Heart right ventricle (tissue), 16 donors: ENCODE measurements around the gene TRIP13. TPM values are rescaled to one million over a fixed set of nuclear protein-coding genes. Genes with fewer than 3 reads are reported as not detected.
A peak's percentile ranks its signal among the peaks of the same experiment; 100 is the strongest.

Experiments
- ATAC-seq, 8 donors: fragments of 200-7000 bp; cut with Tn5 transposase; one replicate each; pipeline ENCODE4 v1.9.1; 2020; ENCODE audit warnings: mild to moderate bottlenecking in 8 of 8, moderate library complexity in 8 of 8, moderate number of reproducible peaks in 1 of 8
- DNase-seq, 2 donors: peaks; one replicate each; pipeline ENCODE4 v3.0.0-alpha.2; 2020
- H3K27ac ChIP-seq, 10 donors: fragments of 200-600 bp; sonication (generic) in 2 of 10; one replicate each; pipeline versions ENCODE4 v1.5.0 to v1.8.0; 2020 to 2022; ENCODE audit warnings: mild to moderate bottlenecking in 3 of 10
- H3K27me3 ChIP-seq, 7 donors: fragments of 200-600 bp; one replicate each; pipeline ENCODE4 v1.8.0; 2021 to 2022; ENCODE audit warnings: mild to moderate bottlenecking in 2 of 7
- H3K36me3 ChIP-seq, 9 donors: fragments of 200-600 bp; sonication (generic) in 1 of 9; one replicate each; pipeline versions ENCODE4 v1.5.0 to v1.8.0; 2020 to 2022; ENCODE audit warnings: mild to moderate bottlenecking in 2 of 9
- H3K4me1 ChIP-seq, 9 donors: fragments of 200-600 bp; sonication (generic) in 1 of 9; one replicate each; pipeline versions ENCODE4 v1.5.0 to v1.8.0; 2020 to 2022; ENCODE audit warnings: mild to moderate bottlenecking in 4 of 9
- H3K4me3 ChIP-seq, 10 donors: fragments of 200-600 bp; sonication (generic) in 2 of 10; one replicate each; pipeline versions ENCODE4 v1.5.0 to v1.8.0; 2020 to 2022; ENCODE audit warnings: mild to moderate bottlenecking in 7 of 10, moderate library complexity in 2 of 10
- H3K9me3 ChIP-seq, 11 donors: fragments of 200-600 bp in 10 of 11; sonication (generic) in 2 of 11; one replicate each; pipeline versions ENCODE4 v1.5.0 to v1.8.0; 2013 to 2022; ENCODE audit warnings: mild to moderate bottlenecking in 2 of 11, control low read depth in 1 of 11, moderate library complexity in 1 of 11
- WGBS, 2 donors: extraction: QIAGEN DNeasy Blood & Tissue Kit; methylation state at CpG; one replicate each; pipeline ENCODE4 v1.1.7; 2013; ENCODE audit warnings: inconsistent platforms in 1 of 2; 5-methylcytosine and 5-hydroxymethylcytosine counted together
- intact Hi-C, 10 donors: fragments of 100-400 bp; cut with DNase I; formaldehyde crosslinking; loops; one replicate each; pipeline versions ENCODE4 v1.11.1 to v1.14.2; 2022
- polyA plus RNA-seq, 2 donors: library from polyadenylated mRNA; stranded (reverse); fragments of 200-250 nt; gene quantifications; one replicate each; pipeline ENCODE4 v1.2.3, GENCODE V29; 2013
- total RNA-seq, 10 donors: library from RNA; stranded (reverse); fragmentation: NEBNext Ultra II Directional in 3 of 10; extraction: Animal tissue kit (Norgen Biotek cat#: 25700) in 3 of 10; gene quantifications; one replicate each; pipeline versions ENCODE4 v1.2.1 to v1.2.4, GENCODE V29; 2021 to 2023
- TF ChIP-seq, protein P1 (sequence below), 9 donors: fragments of 200-600 bp; sonication (generic) in 2 of 9; IDR thresholded peaks; one replicate each; pipeline versions ENCODE4 v1.5.0 to v1.8.0; 2021 to 2022; ENCODE audit warnings: antibody characterized with exemption in 9 of 9, mild to moderate bottlenecking in 5 of 9, moderate library complexity in 1 of 9
- donor health status: Arrhythmogenic right ventricular cardiomyopathy.
- donor health status: ischemic (EF 13 %, LVEDD 7.1; RV severe dilation, severe dysfunction).
- donor health status: healthy with polysubstance abuse.
- donor health status: DM: no; HTN: yes; CAD: no.
- donor health status: DM: no; HTN: no; CAD: no.
- donor health status: ischemic (EF 25% LVEDD 6.9; RV normal size, moderate dysfunction).
- donor health status: ischemic (EF 25% LVEDD 5.7; RV mildly dilated, moderate dysfunction).
- donor health status: healthy.
- donor health status: DM: yes; HTN: yes; CAD: no.
- donor health status: Ischemic cardiomyopathy.
- donor health status: ischemic (EF 35%, LVEDD 5.7; RV mildly dilated, moderate dysfunction).
- donor health status: nonischemic (EF 11% LVEDD 7.7; RV severe dilation, severe dysfunction).
- donor health status: DM: yes; HTN: yes; CAD: no.
- donor health status: PGD.
- donor health status: ischemic (EF 29% LVEDD 5.4; RV normal size, mild dysfunction).
- donor health status: nonischemic (EF 23%, LVEDD 6.1; RV moderate dilation, normal function).

TRIP13 gene
- total and polyA plus RNA-seq, 12 donors: 0.22 to 2.8 (median 0.86) TPM; not detected in 1

DNA sequence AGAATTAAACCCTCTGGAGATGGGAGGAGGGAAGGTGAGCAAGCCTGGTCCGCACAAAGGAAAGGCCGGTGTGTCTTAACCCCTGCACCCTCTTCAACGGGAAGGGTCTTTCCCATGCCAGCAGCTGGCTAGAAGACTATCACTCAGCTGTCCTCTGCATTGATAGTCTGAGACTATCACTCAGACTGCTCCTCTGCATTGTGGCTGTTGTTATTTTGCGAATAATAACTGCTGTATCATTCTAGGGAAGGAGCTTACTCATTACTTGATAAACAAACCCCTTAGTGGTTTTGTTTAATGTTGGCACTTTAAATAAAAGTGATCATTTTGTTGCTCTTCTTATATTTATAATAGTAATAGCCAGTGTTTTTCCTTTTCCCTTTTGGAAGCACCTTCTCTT is 8.1 kb downstream of the TRIP13 start:
- no peaks in the 10 kb centered on the region for H3K27me3 ChIP-seq
- WGBS, 2 donors: 89% methylated on average over 4 of the region's 4 CpGs
- H3K4me3 ChIP-seq: no peak overlapping the region
- ATAC-seq (no peak), DNase-seq (no peak)
- no peaks in the 10 kb centered on the region for H3K9me3 ChIP-seq
- H3K36me3 ChIP-seq: peaks cover 0 to 10% (median 0%) of the 10 kb centered on the region in 9 donors
- no peak overlapping the region for H3K27ac ChIP-seq
- intact Hi-C loops: loop anchor here in 4 of 10 donors (5.0 to 10.0 kb wide), 2 partner anchors 228 to 456 kb away; partner anchors contain the start of gene EXOC3 (in 1 of the 4)
- TF ChIP-seq, protein P1, sequence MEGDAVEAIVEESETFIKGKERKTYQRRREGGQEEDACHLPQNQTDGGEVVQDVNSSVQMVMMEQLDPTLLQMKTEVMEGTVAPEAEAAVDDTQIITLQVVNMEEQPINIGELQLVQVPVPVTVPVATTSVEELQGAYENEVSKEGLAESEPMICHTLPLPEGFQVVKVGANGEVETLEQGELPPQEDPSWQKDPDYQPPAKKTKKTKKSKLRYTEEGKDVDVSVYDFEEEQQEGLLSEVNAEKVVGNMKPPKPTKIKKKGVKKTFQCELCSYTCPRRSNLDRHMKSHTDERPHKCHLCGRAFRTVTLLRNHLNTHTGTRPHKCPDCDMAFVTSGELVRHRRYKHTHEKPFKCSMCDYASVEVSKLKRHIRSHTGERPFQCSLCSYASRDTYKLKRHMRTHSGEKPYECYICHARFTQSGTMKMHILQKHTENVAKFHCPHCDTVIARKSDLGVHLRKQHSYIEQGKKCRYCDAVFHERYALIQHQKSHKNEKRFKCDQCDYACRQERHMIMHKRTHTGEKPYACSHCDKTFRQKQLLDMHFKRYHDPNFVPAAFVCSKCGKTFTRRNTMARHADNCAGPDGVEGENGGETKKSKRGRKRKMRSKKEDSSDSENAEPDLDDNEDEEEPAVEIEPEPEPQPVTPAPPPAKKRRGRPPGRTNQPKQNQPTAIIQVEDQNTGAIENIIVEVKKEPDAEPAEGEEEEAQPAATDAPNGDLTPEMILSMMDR (IDR thresholded peaks at IDR 0.05): no peak
- peaks cover 0 to 6% (median 0%) of the 10 kb centered on the region in 9 donors for H3K4me1 ChIP-seq

DNA sequence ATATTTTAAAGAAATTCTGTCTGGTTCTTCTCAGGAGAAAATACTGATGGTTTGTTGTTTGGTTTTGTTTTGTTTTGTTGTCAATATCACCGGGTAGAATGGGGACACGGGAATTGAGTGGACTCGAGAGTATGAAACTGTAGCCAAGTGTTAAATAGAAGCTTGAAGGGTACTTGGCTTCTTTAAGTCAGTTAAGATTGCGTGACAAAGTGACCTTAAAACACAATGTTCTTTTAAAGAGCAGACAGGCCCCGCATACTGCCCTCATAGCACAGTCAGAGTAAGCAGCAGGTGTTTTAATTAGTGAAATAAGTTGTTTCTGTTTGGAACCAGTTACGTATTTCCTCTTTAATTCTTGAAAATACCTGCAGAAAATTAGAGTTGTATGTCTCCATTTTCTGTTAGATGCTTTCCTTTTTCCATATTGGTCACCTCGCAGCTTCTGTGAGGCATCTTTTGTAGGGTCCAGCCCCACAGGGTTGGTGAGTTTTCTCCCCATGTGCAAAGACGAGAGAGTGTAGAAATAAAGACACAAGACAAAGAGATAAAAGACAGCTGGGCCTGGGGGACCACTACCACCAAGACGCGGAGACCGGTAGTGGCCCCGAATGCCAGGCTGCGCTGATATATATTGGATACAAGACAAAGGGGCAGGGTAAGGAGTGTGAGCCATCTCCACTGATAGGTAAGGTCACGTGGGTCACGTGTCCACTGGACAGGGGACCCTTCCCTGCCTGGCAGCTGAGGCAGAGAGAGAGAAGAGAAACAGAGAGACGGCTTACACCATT is 9.6 kb downstream of the TRIP13 start:
- TF ChIP-seq, protein P1 (IDR thresholded peaks at IDR 0.05): no peak
- 85 to 87% methylated on average over 16 of the region's 16 CpGs for WGBS, 2 donors
- intact Hi-C loops: loop anchor here in 8 of 10 donors (2.0 to 10.0 kb wide), 5 partner anchors 230 to 458 kb away; partner anchors contain the start of gene EXOC3 (in 1 of the 8)
- no peak overlapping the region for H3K27ac ChIP-seq
- peaks cover 0 to 6% (median 0%) of the 10 kb centered on the region in 9 donors for H3K4me1 ChIP-seq
- H3K9me3 ChIP-seq: no peaks in the 10 kb centered on the region
- DNase-seq (no peak), ATAC-seq (peak in 2 of 8 donors; percentile 22 to 53)
- peaks cover 0 to 13% (median 0%) of the 10 kb centered on the region in 9 donors for H3K36me3 ChIP-seq
- no peaks in the 10 kb centered on the region for H3K27me3 ChIP-seq
- no peak overlapping the region for H3K4me3 ChIP-seq

DNA sequence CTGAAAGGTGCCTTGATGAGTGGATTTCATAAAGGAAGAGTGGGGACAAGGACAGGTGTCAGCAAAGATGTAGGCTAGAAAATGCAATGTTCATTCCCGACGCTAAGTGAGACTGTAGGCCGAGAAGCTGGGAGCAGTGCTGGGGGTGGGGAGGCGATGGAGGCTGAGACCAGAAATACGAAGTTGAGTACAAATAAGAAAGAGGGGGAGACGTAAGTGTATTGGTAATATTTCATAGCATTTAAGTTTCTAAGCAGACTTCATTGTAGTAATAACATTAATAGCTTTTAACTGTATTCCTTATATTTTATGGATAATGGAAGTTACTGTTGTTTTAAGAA is 11.0 kb downstream of the TRIP13 start:
- H3K27ac ChIP-seq: no peak overlapping the region
- intact Hi-C loops: loop anchor here in 9 of 10 donors (2.0 to 10.0 kb wide), 5 partner anchors 231 to 459 kb away; partner anchors contain the start of gene EXOC3 (in 1 of the 9)
- no peak for ATAC-seq
- peaks cover 0 to 27% (median 0%) of the 10 kb centered on the region in 9 donors for H3K36me3 ChIP-seq
- DNase-seq: no peak
- no peaks in the 10 kb centered on the region for H3K27me3 ChIP-seq
- peaks cover 0 to 6% (median 0%) of the 10 kb centered on the region in 9 donors for H3K4me1 ChIP-seq
- TF ChIP-seq, protein P1 (IDR thresholded peaks at IDR 0.05): no peak
- H3K4me3 ChIP-seq: no peak overlapping the region
- WGBS, 2 donors: 96% methylated on average over 6 of the region's 6 CpGs
- H3K9me3 ChIP-seq: no peaks in the 10 kb centered on the region

DNA sequence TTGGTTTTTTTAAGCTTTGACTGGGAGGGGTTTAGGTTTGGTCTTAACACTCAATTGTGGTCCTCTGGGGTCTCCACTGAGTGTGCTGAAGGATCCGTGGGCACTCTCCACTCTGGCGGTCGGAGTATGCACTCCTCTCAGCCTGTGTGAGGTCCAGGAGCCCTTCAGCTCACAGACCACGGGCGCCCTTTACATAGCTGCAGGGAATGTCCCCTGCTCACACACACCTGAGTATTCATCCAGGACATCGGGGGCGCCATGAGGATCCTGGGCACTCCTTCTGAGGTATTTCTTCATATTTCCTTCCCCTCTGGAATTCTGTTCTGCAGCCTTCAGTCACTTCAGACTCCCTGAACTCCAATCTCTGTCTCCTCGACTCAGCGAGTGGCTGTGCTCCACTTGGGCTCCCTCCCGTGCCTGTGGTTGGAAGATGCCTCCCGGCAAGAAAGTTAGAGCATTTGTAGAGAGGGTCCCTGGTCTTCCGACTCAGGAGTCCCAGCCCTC is 12.5 kb downstream of the TRIP13 start:
- WGBS, 2 donors: 95 to 96% methylated on average over 12 of the region's 12 CpGs

More for the DNA sequence above, 12.5 kb downstream of the TRIP13 start:
- no peaks in the 10 kb centered on the region for H3K27me3 ChIP-seq
- intact Hi-C loops: loop anchor here in 3 of 10 donors (2.0 to 10.0 kb wide), 3 partner anchors 233 to 460 kb away; partner anchors contain the start of gene EXOC3 (in 1 of the 3)
- H3K27ac ChIP-seq: no peak overlapping the region
- DNase-seq (no peak), ATAC-seq (no peak)
- peaks cover 0 to 34% (median 0%) of the 10 kb centered on the region in 9 donors for H3K36me3 ChIP-seq
- peaks cover 0 to 6% (median 0%) of the 10 kb centered on the region in 9 donors for H3K4me1 ChIP-seq
- H3K9me3 ChIP-seq: no peaks in the 10 kb centered on the region
- TF ChIP-seq, protein P1 (IDR thresholded peaks at IDR 0.05): no peak
- no peak overlapping the region for H3K4me3 ChIP-seq
